Colonic mucosa (tissue), 4 donors: Measurements from ENCODE around the gene IL17RB. TPM values are rescaled to one million over a fixed set of nuclear protein-coding genes. Genes with fewer than 3 reads are reported as not detected.

Experiments
- DNase-seq: peaks from one replicate; pipeline ENCODE4 v3.0.0-alpha.2; 2020
- H3K27ac ChIP-seq: fragments of 200-600 bp; one replicate; pipeline ENCODE4 v1.8.0; 2021
- H3K27me3 ChIP-seq: fragments of 200-600 bp; one replicate; pipeline ENCODE4 v1.8.0; 2021
- H3K36me3 ChIP-seq: fragments of 200-600 bp; one replicate; pipeline ENCODE4 v1.8.0; 2021
- H3K4me1 ChIP-seq: fragments of 200-600 bp; one replicate; pipeline ENCODE4 v1.8.0; 2021; ENCODE audit warnings: mild to moderate bottlenecking
- H3K4me3 ChIP-seq: fragments of 200-600 bp; one replicate; pipeline ENCODE4 v1.8.0; 2021
- H3K9ac ChIP-seq, 2 donors: one replicate each; pipeline ENCODE4 v1.7.0; 2013; ENCODE audit warnings: control low read depth in 2 of 2, low read depth in 2 of 2, low read length in 2 of 2
- H3K9me3 ChIP-seq: fragments of 200-600 bp; one replicate; pipeline ENCODE4 v1.8.0; 2021
- CTCF ChIP-seq: fragments of 200-600 bp; IDR thresholded peaks from one replicate; pipeline ENCODE4 v1.8.0; 2022; ENCODE audit warnings: antibody characterized with exemption, mild to moderate bottlenecking
- intact Hi-C: fragments of 100-400 bp; cut with DNase I; formaldehyde crosslinking; loops from one replicate; pipeline ENCODE4 v1.14.1; 2022
- total RNA-seq, 2 donors: library from RNA; stranded (reverse); fragmentation: NEBNext Ultra II Directional in 1 of 2; extraction: Animal tissue kit (Norgen Biotek cat#: 25700) in 1 of 2; gene quantifications; one replicate each; pipeline ENCODE4 v1.2.1, GENCODE V29; 2021
- donor health status: healthy.
- donor health status: DM: no; HTN: no; CAD: no.
- donor health status: DM: no; HTN: no; CAD: no.

IL17RB gene
- total RNA-seq, 2 donors from 2014 or later, result 18.6 to 25.7 TPM

DNA sequence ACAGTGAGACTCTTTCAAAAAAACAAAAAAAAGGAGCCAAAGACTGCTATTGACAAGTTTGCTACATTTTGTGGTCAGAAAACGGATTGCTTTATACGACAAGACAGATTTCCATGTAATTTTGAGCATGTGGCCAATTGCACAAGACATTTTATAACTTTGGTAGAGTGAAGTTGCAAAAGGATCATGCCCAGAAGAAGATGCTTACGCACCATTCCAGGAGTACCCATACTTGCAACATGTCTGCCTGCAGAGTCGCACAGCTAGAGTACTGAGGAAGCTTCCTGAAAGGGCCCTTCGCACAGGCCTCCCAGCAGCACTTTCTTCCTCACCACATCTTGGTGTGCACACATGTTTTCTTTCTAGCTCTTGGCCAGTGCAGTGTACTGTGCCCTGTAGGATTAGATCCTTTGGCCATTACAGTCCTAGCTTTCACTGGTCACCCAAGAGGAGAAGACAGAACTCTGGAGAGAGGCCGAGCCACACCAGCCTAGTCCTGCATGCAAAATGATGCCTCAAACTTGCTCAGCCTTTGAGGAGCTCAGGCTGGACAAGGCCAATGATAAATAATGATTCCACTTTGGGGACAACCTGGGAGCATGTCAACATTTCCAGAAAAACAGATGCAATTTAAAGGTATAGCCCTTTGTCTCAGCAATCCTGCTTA, 11.8 kb upstream of the IL17RB start:
- Histone ChIP-seq H3K4me3 (no peak overlapping the region), H3K4me1 (no peaks in the 10 kb centered on the region), H3K9me3 (no peaks in the 10 kb centered on the region), H3K27ac (no peak overlapping the region), H3K27me3 (no peaks in the 10 kb centered on the region), H3K9ac (no peak overlapping the region), H3K36me3 (no peaks in the 10 kb centered on the region)
- no peak for TF ChIP-seq CTCF
- DNase-seq, result no peak
- intact Hi-C loops, result no loop called here

- H3K4me3 ChIP-seq, result no peak overlapping the region
- DNase-seq, result no peak
- no peak for TF ChIP-seq CTCF
- H3K4me1 ChIP-seq, result no peaks in the 10 kb centered on the region
- intact Hi-C loops, result no loop called here
- no peak overlapping the region for H3K27ac ChIP-seq
- H3K36me3 ChIP-seq, result no peaks in the 10 kb centered on the region
- no peaks in the 10 kb centered on the region for H3K9me3 ChIP-seq
- no peak overlapping the region for H3K9ac ChIP-seq
- H3K27me3 ChIP-seq, result no peaks in the 10 kb centered on the region
These were observed 11.1 kb upstream of the IL17RB start for GRCh38 chr3:53835257-53835656.

GRCh38 chr3:53836084-53836872, 10.1 kb upstream of the IL17RB start:
- Histone ChIP-seq H3K4me1 (no peaks in the 10 kb centered on the region), H3K9ac (no peak overlapping the region), H3K4me3 (no peak overlapping the region), H3K27ac (no peak overlapping the region), H3K9me3 (no peaks in the 10 kb centered on the region), H3K27me3 (no peaks in the 10 kb centered on the region), H3K36me3 (no peaks in the 10 kb centered on the region)
- DNase-seq, result no peak
- no peak for TF ChIP-seq CTCF
- intact Hi-C loops, result no loop called here

DNA sequence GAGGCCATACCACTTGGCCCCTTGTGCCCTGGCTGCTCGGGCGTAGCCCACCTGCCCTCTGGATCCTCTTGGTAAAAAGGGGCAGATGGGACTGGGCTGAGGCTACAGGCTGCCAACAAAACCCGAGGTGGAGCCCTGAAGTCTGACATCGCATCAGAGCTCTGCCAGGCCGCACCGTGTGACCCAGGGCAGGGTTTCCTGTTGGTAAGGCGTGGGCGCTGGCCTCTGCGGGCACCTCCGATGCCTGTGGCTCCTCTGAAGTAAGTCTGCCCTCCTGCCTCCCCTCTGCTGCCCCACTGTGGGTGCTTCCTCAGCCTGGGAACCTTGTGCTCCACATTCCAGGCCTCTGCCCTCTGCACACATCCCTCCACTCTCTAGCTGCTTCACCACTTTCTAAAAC, 9.0 kb upstream of the IL17RB start:
- TF ChIP-seq CTCF, result no peak
- H3K9ac ChIP-seq, result no peak overlapping the region
- intact Hi-C loops, result no loop called here
- no peak overlapping the region for H3K27ac ChIP-seq
- no peak for DNase-seq
- peaks cover 1% of the 10 kb centered on the region for H3K4me1 ChIP-seq
- H3K36me3 ChIP-seq, result no peaks in the 10 kb centered on the region
- no peaks in the 10 kb centered on the region for H3K9me3 ChIP-seq
- no peak overlapping the region for H3K4me3 ChIP-seq
- H3K27me3 ChIP-seq, result no peaks in the 10 kb centered on the region

GRCh38 chr3:53841296-53841695, 5.1 kb upstream of the IL17RB start:
- Histone ChIP-seq H3K4me3 (no peak overlapping the region), H3K27me3 (no peaks in the 10 kb centered on the region), H3K9me3 (no peaks in the 10 kb centered on the region), H3K4me1 (peaks cover 8% of the 10 kb centered on the region), H3K27ac (peak overlapping the region; percentile 53), H3K9ac (peak overlapping the region in 1 of 2 donors; percentile 66), H3K36me3 (no peaks in the 10 kb centered on the region)
- peak; percentile 77 for DNase-seq
- intact Hi-C loops, result no loop called here
- TF ChIP-seq CTCF, result peak; percentile 19
